Right kidney (tissue), 9 donors: Measurements from ENCODE around the gene ANO9.

Source experiments
- DNase-seq: peaks from one replicate; pipeline ENCODE4 v3.0.0-alpha.2; 2016
- long read RNA-seq, 8 donors: transcript quantifications; one replicate each; lab custom pipeline, GENCODE V29; 2026

Gene ANO9
- long read RNA-seq, donor 1: 0 reads
- long read RNA-seq, donor 2, partial matches to known transcripts: 13 of 13 reads
- long read RNA-seq, donor 2, other reads (novel, unspliced or antisense): 0 of 13 reads
- long read RNA-seq, donor 3: 0 reads
- long read RNA-seq, donor 4: 0 reads
- long read RNA-seq, donor 5, partial matches to known transcripts: 57 of 67 reads
- long read RNA-seq, donor 5, other reads (novel, unspliced or antisense): 10 of 67 reads
- long read RNA-seq, donor 6, partial matches to known transcripts: 0 of 5 reads
- long read RNA-seq, donor 6, other reads (novel, unspliced or antisense): 5 of 5 reads
- long read RNA-seq, donor 7, partial matches to known transcripts: 0 of 1 reads
- long read RNA-seq, donor 7, other reads (novel, unspliced or antisense): 0 of 1 reads
- long read RNA-seq, donor 8, partial matches to known transcripts: 0 of 1 reads
- long read RNA-seq, donor 8, other reads (novel, unspliced or antisense): 0 of 1 reads

GRCh38 chr11:441418-442274 is at the start of gene ANO9:
TSS of gene ANO9 (minus strand) at chr11:442011. CDS start at chr11:441926, 85 bp downstream.
- peak; percentile 50 for DNase-seq

GRCh38 chr11:491358-491757 is 49.5 kb upstream of the ANO9 start:
- no peak for DNase-seq

- DNase-seq: no peak
Observed at GRCh38 chr11:490930-491260, 49.1 kb upstream of the ANO9 start.

GRCh38 chr11:490186-490929 is 48.5 kb upstream of the ANO9 start:
- DNase-seq: no peak

GRCh38 chr11:489610-490185 is 47.9 kb upstream of the ANO9 start:
- no peak for DNase-seq

GRCh38 chr11:488992-489391 is 47.2 kb upstream of the ANO9 start:
- DNase-seq: no peak

GRCh38 chr11:488579-488978 is 46.8 kb upstream of the ANO9 start:
- no peak for DNase-seq

- DNase-seq: no peak
Observed at GRCh38 chr11:488062-488461, 46.3 kb upstream of the ANO9 start.

GRCh38 chr11:487571-488021 is 45.8 kb upstream of the ANO9 start:
- no peak for DNase-seq

GRCh38 chr11:486189-486588 is 44.4 kb upstream of the ANO9 start:
- DNase-seq: no peak

- DNase-seq: no peak
Observed at GRCh38 chr11:484616-485015, 42.8 kb upstream of the ANO9 start.

GRCh38 chr11:479311-479710 is 37.5 kb upstream of the ANO9 start:
- no peak for DNase-seq

GRCh38 chr11:477052-477715 is 35.4 kb upstream of the ANO9 start:
- DNase-seq: no peak

- DNase-seq: no peak
Observed at GRCh38 chr11:476416-476815, 34.6 kb upstream of the ANO9 start.

GRCh38 chr11:475941-476340 is 34.1 kb upstream of the ANO9 start:
- DNase-seq: no peak

GRCh38 chr11:474914-475506 is 33.2 kb upstream of the ANO9 start:
- DNase-seq: no peak

- no peak for DNase-seq
Observed at GRCh38 chr11:473962-474785, 32.4 kb upstream of the ANO9 start.

- no peak for DNase-seq
Observed at GRCh38 chr11:473415-473814, 31.6 kb upstream of the ANO9 start.

- DNase-seq: no peak
Observed at GRCh38 chr11:472816-473215, 31.0 kb upstream of the ANO9 start.

GRCh38 chr11:472272-472671 is 30.5 kb upstream of the ANO9 start:
- no peak for DNase-seq
